Inflammatory macrophage treated with lipopolysaccharide for 1 hour (primary cell): ENCODE results near the gene ATP8B4.
A peak's percentile ranks its signal among the peaks of the same experiment; 100 is the strongest.

Source experiments
- DNase-seq, 2 donors: peaks; one replicate each; pipeline ENCODE4 v3.0.0-alpha.2; 2020 to 2022

The ATP8B4 gene

DNA sequence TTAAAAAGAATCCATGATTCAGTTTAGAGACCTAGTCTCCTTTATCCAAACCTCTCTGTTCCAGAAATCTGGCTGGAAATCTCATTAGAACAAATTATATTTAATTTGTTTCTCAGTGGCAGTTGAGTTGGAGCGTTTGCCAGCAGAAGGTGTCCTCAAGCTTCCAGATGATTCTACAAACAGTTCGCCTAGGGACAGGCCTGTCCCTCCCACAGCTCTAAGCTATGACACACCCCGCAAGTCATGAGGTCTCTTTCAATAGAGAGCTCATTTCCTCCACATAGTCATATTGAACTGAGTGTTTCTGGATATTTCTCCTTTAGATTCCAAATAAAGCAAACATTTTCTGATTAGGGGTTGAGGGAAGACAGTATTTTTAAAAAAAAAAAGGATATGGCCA lies 230.3 kb downstream of the ATP8B4 start:
- DNase-seq, result no peak

DNA sequence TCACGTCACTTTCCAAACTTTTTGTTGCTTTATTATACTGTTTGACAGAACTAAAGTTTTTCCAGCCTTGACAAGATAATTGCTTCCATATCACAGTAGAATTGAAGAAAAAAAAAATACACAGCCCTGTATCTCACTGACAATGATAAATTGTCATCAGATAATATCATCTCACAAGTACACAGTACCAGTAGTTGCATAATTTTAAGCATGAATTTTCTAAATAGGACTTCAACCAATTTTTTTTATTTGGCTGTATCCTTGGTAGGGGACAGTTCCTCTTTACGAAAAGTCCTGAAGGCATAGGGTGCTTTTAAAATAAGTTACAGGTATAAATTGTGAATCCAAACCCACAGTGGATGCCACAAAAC lies 230.7 kb downstream of the ATP8B4 start:
- DNase-seq, result no peak

DNA sequence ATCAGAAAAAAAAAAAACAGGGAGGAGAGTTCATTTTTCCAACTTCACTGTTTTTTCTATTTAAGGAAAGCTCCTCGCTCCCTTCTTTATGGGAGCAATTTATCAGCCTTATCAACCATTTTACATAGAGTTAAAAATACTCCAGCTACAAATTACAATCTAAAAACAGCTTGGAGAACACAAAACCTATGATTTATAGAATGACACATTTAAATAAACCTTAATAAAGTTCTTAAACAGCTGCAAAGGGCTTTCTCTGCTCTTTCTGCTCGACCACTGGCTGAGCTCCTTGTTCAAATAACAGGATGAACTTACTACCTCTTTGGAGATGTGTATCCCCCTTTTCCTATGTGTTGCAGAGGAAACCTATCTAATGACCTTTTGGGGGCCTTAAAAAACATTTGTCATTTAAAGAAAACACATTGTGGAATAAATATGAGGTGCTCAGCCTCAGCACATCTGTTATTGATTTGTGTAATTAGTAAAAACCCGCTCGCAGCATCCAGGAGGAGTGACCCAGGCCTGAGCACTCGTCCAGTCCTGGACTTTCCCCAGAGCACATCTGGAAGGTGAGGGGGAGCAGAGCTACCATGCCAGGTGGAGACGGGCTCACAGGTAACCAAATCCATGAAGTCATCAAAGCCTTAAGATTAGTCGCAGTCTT lies 231.2 kb downstream of the ATP8B4 start:
- DNase-seq, result no peak

DNA sequence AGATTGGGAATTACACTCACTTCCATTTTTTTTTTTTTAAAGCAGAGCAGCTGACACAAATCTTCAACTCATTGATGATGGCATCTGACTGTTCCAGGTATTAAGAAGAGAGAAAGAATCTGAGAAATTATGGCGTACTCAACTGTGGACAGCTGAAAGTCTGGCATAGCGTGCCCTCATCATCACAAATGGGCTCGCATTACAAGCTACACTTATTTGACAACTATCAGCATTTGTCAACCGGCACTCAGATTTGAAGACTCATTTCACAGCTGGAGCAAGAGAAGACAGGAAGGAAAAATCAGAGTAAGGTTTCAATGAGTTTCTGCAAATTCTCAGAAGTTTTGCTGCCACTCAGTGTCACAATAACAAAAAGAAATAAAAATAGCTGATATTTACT lies 235.9 kb downstream of the ATP8B4 start:
- DNase-seq, result no peak

DNA sequence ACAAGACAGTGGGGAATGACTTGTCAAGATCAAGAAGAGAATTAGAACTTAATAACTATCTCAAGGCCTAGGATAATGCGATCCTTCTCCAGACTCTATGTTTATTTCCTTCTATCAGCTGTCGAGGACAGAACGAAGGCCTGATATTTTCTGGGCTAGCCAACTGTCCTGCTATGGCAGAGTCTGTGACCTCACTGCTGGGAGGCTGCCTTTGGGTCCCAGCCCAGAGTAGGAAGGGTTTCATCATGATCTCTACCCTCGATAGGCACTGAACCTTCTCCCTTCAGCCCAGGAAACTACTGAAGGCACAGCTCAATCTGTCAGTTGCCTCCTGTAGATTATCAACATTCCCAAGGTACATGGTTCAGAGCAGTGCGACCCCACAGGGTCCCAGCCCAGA lies 237.2 kb downstream of the ATP8B4 start:
- no peak for DNase-seq

DNA sequence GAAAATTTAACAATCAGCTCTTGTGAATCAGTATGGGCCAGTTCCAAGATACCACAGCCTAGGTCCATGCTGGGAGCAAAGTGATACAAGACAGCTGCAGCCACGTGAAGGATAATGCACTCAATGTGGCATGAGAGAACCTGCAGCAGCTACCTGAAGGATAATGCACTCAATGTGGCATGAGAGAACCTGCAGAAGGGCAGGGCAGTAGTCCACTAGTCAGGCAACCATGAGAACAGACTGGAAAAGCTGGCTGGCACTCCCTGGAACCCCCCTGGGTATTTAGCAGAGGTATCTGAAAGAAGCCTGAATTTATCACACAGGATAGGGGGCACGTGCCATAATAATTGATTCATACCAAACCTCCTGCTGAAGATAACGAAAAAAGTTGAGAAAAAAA lies 237.6 kb downstream of the ATP8B4 start:
- no peak for DNase-seq

DNA sequence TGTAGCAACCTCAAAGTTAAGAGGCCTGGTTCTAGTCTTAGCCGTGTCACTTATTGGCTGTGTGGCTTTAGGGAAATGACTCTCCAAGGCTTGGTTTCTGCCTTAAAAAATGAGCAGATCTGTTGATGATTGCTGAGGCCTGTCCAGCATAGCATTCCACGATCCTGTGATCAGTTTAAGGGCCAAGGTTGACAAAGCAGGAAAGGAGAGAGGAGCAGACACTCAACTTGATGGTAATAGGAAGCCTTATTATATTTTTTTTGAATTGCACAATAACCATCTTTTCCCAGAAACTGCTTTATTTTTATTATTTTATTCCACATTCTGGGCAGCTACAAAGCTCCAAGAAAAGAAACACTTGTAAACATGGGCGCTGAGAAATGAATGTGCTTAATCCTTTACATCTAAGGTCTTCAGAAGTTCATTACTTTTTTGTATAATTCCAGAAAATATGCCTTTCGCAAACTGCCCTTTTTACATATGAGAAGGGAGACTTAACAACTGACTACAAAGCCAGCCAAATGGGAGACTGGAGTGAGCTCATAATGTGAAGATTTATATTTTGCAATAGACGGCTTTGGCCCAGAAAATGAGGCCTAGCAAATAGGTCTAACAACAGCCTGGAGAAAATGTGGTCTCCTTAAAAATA lies 241.0 kb downstream of the ATP8B4 start:
- DNase-seq, result no peak

DNA sequence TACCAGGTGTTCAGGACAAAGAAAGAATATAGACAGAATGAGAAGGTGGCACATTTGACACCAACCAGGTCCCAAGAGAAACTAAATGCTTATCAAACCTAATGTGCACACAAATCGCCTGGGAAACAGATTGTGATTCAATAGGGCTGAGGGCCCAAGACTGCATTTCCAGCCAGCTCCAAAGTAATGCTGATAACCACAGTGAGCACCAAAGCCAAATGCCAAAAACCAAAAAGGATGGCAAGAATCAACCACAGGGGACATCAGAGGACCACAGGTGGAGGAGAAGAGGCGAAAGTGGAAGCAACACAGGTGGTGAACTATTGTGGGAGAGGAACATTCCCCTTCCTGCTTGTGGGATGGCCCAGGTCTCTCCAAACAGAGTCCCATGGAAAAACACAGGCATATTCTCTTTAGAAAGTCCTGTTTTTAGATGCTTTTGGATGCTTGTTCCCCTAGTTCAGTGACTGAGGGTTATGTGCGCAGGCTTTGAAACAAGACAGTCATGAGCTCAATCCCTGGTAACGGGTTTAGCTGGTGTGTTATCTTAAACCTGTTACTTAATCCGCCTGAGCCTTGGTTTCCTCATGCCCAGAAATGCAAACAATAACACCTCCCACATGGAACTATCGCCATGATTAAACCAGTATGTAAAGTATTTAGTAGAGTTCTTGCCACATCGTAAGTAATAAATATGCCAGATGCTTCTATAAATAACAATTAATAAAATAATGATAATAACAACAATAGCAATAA lies 241.7 kb downstream of the ATP8B4 start:
- no peak for DNase-seq

DNA sequence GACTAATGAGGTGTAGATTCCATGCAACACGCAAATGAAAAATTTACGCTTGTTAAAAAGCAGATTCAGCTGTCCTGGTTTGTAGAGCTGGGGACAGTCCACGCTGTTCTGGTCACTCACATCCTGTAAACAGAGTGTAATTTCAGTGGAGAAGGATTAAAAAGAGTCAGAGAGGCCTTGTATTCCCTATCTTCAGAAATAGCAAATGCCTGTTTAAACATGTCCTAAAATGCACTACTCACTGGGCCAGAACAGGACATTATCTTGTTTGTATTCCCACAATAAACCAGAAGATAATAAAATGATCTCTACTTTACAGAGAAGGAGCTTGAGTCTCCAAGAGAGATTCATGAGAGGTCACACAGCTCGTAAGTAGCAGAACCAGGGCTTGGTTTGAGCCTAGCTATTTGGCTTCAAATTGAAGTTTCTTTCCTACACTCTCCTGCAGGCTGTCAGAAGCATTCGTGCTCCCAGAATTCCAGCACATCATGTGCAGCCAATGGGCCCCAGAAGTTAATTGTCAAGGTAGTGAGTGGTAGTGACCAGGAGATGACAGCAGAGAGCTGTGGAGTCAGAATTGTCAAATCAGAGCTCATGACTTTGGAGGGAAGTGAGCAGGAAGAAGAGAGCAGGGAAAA lies 242.5 kb downstream of the ATP8B4 start:
- peak in 1 of 2 donors; percentile 5 for DNase-seq

DNA sequence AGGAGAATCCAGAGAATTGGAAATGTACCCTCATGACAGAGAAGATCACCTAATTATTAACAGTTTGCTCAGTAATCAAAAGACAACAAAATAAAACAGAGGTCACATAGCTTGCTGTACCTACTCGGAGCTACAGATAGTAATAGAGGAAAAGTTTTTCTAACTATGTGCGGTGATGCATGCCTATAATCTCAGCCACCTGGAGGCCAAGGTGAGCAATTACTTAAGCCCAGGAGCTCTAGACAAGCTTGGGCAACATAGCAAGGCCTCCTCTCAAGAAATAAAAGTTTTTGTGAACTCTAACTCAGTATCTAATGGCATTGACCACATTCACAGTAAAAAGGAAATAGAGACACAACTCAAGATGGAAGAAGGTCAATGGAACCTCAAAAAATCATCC lies 243.6 kb downstream of the ATP8B4 start:
- DNase-seq, result no peak

DNA sequence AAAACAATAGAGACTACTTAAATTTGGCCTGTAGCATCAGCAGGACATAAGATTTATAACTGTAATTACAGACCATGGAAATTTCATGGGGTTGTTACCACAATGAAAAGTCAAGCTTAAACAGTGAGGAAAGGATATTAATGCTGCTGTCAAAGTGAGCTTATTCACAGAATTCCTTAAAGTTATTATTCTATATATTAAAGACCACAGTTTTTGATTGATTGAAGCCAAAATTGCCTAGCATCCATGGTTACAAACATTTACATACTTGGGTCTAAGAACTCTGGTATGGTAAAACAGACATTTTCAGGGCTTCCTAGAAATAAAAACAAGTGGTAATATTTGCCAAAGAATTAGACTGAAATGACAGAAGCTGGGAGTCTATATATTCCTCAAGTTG lies 248.6 kb downstream of the ATP8B4 start:
- no peak for DNase-seq

DNA sequence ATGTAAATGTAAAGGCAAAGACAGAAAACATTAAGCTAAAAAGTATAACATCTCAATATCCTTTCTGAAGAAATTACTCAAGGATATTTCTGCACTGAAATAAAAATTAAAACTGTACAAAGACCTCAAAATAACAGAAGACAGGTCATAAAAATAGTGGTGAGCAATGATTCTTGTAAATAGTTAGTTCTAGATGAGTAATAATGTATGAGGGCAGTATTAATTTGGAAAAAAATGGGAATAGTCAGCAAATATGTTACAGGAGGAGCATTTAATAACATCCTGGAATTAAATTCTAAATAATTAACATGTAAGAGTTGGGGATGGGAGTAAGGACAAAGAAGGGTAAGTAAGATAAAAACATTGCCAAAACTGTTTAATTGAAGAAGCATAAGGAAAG lies 250.7 kb downstream of the ATP8B4 start:
- DNase-seq, result no peak

DNA sequence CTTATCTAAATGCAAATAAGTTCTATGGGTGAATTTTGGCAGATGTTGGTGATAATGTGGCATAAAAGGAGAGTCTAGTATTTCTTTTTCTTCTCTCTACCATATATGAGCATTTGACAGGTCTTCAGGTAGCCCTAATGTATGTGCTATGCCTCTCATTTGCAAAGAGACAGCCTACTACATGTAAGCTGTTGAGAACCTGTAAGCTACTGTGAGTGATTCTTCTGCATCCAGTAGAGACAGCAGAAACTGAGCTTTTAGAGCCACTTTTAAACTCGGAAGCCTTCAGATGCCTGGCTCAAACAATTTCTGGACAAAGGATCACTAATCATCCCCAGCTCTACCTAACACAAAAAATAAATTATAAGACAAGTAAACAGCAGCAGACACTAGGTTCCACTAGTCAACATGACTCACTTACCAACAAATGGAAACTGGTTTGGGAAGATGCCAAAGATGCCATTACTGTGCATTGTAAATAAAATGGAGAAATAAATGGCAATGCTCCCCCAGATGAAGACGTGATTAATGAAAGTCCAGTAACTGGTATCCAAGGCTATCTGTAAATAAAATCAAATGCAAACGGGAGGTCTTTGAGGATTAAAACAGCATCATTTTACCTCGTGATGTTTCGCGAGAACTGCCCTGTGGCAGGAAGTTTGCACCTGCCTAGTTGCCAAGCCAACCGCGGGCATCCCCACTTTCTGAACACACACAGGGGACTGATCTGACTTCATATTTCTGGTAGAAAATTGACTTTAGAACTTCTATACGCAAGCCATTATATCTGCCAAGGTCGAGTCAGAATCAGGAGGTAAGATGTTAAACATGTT lies 252.9 kb downstream of the ATP8B4 start:
- DNase-seq, result no peak

DNA sequence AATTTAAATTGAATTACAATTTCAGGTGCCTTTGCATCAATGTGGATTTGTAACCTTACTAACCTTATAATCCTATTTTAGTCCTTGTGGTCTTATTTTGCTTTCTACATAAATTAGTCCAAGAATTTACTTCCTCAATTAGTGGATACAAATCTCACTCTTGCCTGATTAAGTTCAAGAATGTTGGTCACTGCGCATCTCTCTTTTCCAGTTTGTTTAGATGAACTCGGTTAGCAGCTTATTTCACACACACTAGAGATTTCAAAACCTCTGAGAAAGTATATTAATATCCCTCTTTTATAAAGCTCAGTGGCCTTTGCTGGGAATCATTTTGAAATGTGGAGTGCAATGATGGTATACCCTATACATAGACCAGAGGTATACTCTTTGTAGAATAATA lies 254.8 kb downstream of the ATP8B4 start:
- DNase-seq, result no peak

DNA sequence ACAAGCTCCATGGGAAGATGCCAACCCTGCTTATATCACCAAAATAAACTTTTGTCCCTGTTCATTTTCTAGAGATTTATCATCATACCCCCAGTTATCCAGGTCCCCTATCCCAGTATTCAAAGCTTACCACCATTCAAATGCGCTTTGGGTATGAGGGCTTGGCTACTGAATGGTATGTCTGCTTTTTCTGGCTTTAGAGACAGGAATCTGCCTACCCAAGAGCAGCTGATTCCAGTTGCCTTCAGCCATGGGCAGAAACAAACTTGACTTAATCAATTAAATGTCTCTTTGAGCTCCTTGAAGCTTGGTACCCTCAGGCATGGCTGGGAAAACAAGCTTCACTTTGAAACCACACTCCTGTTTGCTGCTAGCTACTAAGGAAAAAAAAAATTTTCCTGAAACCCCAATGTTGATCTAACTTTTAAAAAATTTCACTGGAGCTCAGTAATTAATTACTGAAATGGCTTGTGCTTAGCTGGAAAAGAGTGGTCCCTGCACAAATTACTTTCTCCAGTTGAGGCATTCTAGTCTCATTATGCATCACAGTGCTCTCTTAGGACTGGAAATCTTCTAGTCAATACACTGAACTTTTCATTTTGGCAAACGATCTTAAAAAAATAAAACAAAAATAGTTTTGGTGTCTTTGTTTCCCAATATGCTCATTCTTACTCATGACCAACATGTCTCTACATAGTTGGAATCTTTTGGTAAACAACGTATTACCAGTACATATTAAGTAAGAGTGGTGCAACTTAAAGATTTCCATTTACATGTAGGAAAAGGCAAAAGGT lies 255.4 kb downstream of the ATP8B4 start:
- no peak for DNase-seq

DNA sequence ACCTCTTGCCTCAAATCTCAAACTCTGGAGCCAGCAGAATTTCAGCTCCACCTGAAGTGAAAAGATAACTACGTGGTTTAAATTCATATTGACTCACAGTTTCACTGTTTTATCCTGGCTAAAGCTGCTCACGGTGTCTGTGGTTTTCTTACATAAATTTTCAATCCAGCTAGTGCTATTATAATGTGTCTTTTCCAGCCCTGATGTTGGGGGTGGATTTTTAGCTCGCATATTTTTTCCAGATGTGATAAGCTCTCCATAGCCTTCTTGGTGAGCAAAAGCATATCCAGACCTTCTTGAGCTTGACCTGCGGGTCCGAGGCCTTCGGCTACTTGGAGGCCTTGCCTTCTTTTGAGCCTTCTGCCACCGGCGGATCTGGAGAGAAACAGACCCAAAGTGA lies 258.9 kb downstream of the ATP8B4 start:
- DNase-seq, result no peak

DNA sequence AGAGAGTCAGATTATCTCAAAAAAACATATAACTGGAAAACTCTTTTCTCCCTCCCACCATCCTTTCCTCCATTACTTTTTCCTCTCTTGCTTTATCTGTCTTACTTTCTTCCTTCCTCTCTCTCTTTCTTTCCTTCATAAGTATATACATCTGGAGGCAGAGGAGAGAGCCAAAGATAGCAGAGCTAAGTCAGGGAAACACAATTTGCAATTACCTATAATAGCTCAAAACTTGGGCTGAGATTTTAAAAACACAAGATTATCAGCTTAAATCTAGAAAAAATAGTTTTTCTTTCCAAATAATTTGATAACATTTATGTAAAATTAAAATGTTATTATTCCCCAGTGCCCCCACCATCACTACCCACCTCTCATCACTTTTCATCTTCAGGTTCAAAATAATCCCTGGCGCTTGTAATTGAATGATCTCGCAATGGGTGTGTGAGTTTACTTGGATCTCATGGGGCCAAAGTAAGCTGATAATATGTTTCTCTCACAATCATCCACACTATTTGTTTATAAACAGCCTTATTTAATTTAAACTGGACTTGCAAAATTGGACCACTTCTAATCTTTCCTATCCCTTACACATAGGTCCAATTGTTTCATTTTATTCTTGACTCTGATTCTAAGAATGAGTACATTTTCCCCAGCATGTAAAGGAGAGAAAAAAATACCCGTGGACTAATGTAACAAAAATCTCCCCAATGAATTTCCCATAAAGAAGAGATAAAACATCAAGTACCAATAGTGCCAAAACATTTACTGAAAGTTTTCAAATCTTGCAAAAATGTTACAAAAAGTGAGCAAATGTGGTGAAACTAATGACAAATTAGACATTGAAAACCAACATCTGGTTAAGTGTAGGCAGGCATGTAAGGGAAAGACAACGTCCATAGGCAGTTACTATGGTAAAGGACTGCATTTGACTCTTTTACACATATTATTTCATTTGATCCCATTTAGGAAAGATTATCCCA lies 261.2 kb downstream of the ATP8B4 start:
- DNase-seq, result no peak

DNA sequence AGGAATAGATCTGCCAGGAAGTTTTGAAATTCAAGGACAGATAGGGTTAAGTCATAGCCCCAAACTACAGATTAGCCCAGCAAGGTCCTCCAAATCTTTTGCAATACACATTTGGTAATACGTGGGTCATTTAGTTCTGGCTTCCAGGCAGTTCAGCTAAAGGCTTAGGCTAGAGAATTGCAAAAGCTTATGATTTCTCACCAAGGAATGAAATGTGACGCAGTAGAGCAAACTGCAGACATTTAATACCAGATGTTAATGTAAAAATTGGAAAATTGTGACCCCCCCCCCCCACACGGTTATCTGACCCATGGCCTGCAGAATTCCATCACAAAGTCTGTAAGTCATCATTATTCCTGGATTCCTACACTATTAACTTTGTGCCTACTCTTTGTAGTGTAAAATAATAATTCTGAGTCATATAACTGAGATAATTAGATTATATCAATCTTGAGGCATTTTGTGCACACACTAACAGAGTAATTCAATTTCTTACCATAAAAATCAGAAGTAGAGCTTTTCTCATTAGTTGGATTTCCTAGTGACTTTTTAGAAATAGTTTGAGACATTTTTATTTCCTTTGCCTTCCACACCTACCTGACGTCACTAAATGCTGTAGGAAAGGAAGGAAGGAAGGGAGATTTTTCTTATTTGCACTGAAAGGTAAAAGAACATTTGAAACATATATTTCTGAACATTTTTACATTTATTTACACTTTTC lies 263.0 kb downstream of the ATP8B4 start:
- DNase-seq, result peak; percentile 56 to 60

DNA sequence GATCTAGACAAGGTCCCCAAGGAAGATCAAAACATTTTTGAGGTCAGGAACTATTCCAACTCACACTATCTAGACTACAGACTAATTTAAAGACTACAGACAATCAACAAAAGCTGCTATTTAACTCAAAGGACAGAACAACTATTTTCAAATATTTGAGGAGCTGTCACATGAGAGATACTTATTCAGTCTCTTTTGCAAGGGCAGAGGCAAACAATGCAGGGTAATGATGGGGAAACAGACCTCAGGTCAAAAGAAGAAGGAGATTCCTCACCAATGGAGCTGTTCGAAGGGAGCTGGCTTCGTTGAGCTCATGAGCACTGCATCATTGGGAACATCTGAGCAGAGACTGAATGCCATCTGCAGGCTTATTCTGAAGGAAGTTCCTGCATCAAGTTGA lies 266.3 kb downstream of the ATP8B4 start:
- DNase-seq, result no peak

DNA sequence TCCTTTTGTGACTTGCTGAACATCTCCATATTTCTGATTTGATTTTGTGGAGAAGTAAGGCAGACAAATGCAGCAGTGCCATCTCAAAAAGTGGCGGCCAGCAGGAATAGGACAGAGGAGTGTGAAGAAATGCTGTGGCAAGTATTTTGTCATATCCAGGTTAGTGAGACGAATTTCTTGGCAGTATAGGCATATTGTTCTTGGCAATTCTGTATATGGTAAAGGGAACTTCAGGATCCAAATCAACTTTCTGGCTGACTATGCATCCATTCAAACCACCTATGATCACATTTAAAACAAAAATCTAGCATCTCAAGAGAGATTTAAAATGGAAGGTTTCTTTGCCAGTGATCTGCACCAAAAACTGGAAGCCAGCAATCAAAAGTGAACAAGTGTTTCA lies 270.2 kb downstream of the ATP8B4 start:
- DNase-seq, result no peak
